ENCODE data around the gene HGS.
"Not testable (repeated sequence)": the region's sequence is repeated elsewhere in the genome, so short reads cannot be mapped to it uniquely, and the experiment has no call there.

HGS gene

GRCh38 chr17:81672954-81673353 is 10.9 kb upstream of the HGS start:
- ChIA-PET POLR2A (ENCODE audit: low non-redundant PET) (no interaction called here), CTCF (no interaction called here)
- DNase-seq (ENCODE audit: low spot score): no peak
- peak overlapping the region; percentile 51 for H3K27ac ChIP-seq
- no peak for TF ChIP-seq CTCF (conservative IDR thresholded peaks at IDR 0.05; ENCODE audit: low read depth)

- DNase-seq (ENCODE audit: low spot score): no peak
- H3K27ac ChIP-seq: peak overlapping the region; percentile 51
- POLR2A ChIA-PET (ENCODE audit: low non-redundant PET): interaction anchor here (0.6 kb wide), 1 partner anchor 171 kb away, joined by 3 read pairs; no protein-coding TSS in a partner anchor
- TF ChIP-seq CTCF (conservative IDR thresholded peaks at IDR 0.05; ENCODE audit: low read depth): no peak
- CTCF ChIA-PET: interaction anchor here (0.9 kb wide), 1 partner anchor 1103 kb away, joined by 3 read pairs; no protein-coding TSS in a partner anchor
Observed at GRCh38 chr17:81673561-81674258, 10.1 kb upstream of the HGS start.

GRCh38 chr17:81675515-81676221 is 8.1 kb upstream of the HGS start:
- not testable (repeated sequence) for DNase-seq (ENCODE audit: low spot score)
- peak overlapping the region; percentile 51 for H3K27ac ChIP-seq
- ChIA-PET CTCF (interaction anchor here (0.6 to 1.0 kb wide), 5 partner anchors 29 to 1102 kb away, joined by 3 to 4 read pairs (median 3); no protein-coding TSS in a partner anchor), POLR2A (ENCODE audit: low non-redundant PET) (interaction anchor here (1.1 kb wide), 1 partner anchor 1102 kb away, joined by 4 read pairs; no protein-coding TSS in a partner anchor)
- peak; percentile 59 for TF ChIP-seq CTCF (conservative IDR thresholded peaks at IDR 0.05; ENCODE audit: low read depth)

GRCh38 chr17:81676906-81677305 is 6.9 kb upstream of the HGS start:
- no peak for DNase-seq (ENCODE audit: low spot score)
- POLR2A ChIA-PET (ENCODE audit: low non-redundant PET): no interaction called here
- H3K27ac ChIP-seq: peak overlapping the region; percentile 30
- TF ChIP-seq CTCF (conservative IDR thresholded peaks at IDR 0.05; ENCODE audit: low read depth): no peak
- CTCF ChIA-PET: interaction anchor here (0.7 kb wide), 1 partner anchor 10 kb away, joined by 4 read pairs; the partner anchor contains the start of gene CCDC137

- CTCF ChIA-PET: no interaction called here
- TF ChIP-seq CTCF (conservative IDR thresholded peaks at IDR 0.05; ENCODE audit: low read depth): no peak
- DNase-seq (ENCODE audit: low spot score): no peak
- POLR2A ChIA-PET (ENCODE audit: low non-redundant PET): no interaction called here
- H3K27ac ChIP-seq: peak overlapping the region; percentile 53
Observed at GRCh38 chr17:81680150-81680549, 3.7 kb upstream of the HGS start.

GRCh38 chr17:81681672-81682071 is 2.1 kb upstream of the HGS start:
- no peak for TF ChIP-seq CTCF (conservative IDR thresholded peaks at IDR 0.05; ENCODE audit: low read depth)
- CTCF ChIA-PET: no interaction called here
- peak overlapping the region; percentile 91 for H3K27ac ChIP-seq
- POLR2A ChIA-PET (ENCODE audit: low non-redundant PET): interaction anchor here (0.6 kb wide), 1 partner anchor 23 kb away, joined by 3 read pairs; no protein-coding TSS in a partner anchor
- no peak for DNase-seq (ENCODE audit: low spot score)
